Mammary epithelial cell (primary cell): ENCODE results near the gene CFAP141.

Experiments used
- CTCF ChIP-seq, 2 donors: IDR thresholded peaks in 1 of 2; conservative IDR thresholded peaks in 1 of 2; 2 replicates each; pipeline ENCODE4 v1.5.1; 2011 to 2012; ENCODE audit warnings: inconsistent platforms in 2 of 2, low read length in 2 of 2, mild to moderate bottlenecking in 2 of 2, control low read depth in 1 of 2, low read depth in 1 of 2; ENCODE audit not compliant: insufficient read depth in 1 of 2; ENCODE audit errors: extremely low read depth in 1 of 2
- EZH2 ChIP-seq: IDR thresholded peaks from 2 replicates; pipeline ENCODE4 v1.6.1; 2012; ENCODE audit warnings: low read length, inconsistent platforms, borderline replicate concordance

GRCh38 chr1:154158307-154159125, 47.6 kb downstream of the CFAP141 start:
- TF ChIP-seq CTCF (conservative IDR thresholded peaks at IDR 0.05 in 1 of 2, IDR thresholded peaks at IDR 0.05 in 1 of 2; ENCODE audit: extremely low read depth in 1 of 2, insufficient read depth in 1 of 2, low read depth in 1 of 2, low read length in 2 of 2) (no peak), EZH2 (no peak)
